IMR-90 (cell line): ENCODE data around the gene ENPP3. TPM values are rescaled to one million over a fixed set of nuclear protein-coding genes. Genes with fewer than 3 reads are reported as not detected.

Experiments used
- ATAC-seq: fragments of 200-7000 bp; cut with Tn5 transposase; 2 replicates; pipeline ENCODE4 v1.9.1; 2020; ENCODE audit warnings: low read depth, mild to moderate bottlenecking, moderate library complexity
- BruUV-seq: library from RNA; stranded (reverse); fragments of 400-500 nt; replicated peaks from 2 replicates; lab custom pipeline; 2021; lab: Mats Ljungman, UMichigan
- CTCF ChIA-PET: fragments of 300-600 bp; formaldehyde crosslinking; extraction: SDS; loops from one replicate; lab custom pipeline; 2021; ENCODE audit warnings: antibody characterized with exemption; lab: Yijun Ruan, JAX
- POLR2A ChIA-PET: fragments of 300-600 bp; sonication (Branson Sonifier 250); formaldehyde crosslinking; loops from one replicate; lab custom pipeline; 2022; ENCODE audit warnings: antibody characterized with exemption; ENCODE audit not compliant: unreplicated experiment; lab: Charles Lee
- DNase-seq: peaks from one replicate; pipeline ENCODE4 v3.0.0; 2013
- H2AFZ ChIP-seq: replicated peaks from 2 replicates; pipeline ENCODE3; 2013; ENCODE audit warnings: low read length, mild to moderate bottlenecking; ENCODE audit not compliant: poor library complexity
- H2AK5ac ChIP-seq: 2 replicates; pipeline ENCODE4 v1.6.1; 2013; ENCODE audit warnings: low read depth, low read length, inconsistent platforms
- H2AK9ac ChIP-seq: replicated peaks from 2 replicates; pipeline ENCODE3; 2013; ENCODE audit warnings: mild to moderate bottlenecking, low read depth, low read length, moderate library complexity; ENCODE audit not compliant: poor library complexity
- H2BK120ac ChIP-seq: 2 replicates; pipeline ENCODE4 v1.6.1; 2013; ENCODE audit warnings: low read depth, low read length, inconsistent platforms
- H2BK15ac ChIP-seq: 3 replicates; pipeline ENCODE4 v1.6.1; 2013; ENCODE audit warnings: low read depth, low read length, inconsistent platforms
- H2BK20ac ChIP-seq: 2 replicates; pipeline ENCODE4 v1.6.1; 2013; ENCODE audit warnings: low read depth, mild to moderate bottlenecking, inconsistent platforms, low read length, moderate library complexity
- H2BK5ac ChIP-seq: 2 replicates; pipeline ENCODE4 v1.6.1; 2013; ENCODE audit warnings: mild to moderate bottlenecking, low read depth, low read length, inconsistent platforms; ENCODE audit not compliant: poor library complexity, severe bottlenecking
- H3K14ac ChIP-seq: replicated peaks from 2 replicates; pipeline ENCODE4 v1.6.1; 2013; ENCODE audit warnings: low read depth, low read length, inconsistent platforms
- H3K18ac ChIP-seq: 2 replicates; pipeline ENCODE4 v1.6.1; 2013; ENCODE audit warnings: low read depth, low read length, control low read depth
- H3K23ac ChIP-seq: 2 replicates; pipeline ENCODE4 v1.6.1; 2013; ENCODE audit warnings: low read depth, low read length, inconsistent platforms
- H3K27ac ChIP-seq: 2 replicates; pipeline ENCODE4 v1.5.1; 2013; ENCODE audit warnings: mild to moderate bottlenecking, control low read depth, low read length; ENCODE audit not compliant: insufficient read depth
- H3K27me3 ChIP-seq: 2 replicates; pipeline ENCODE4 v1.6.1; 2013; ENCODE audit warnings: low read length; ENCODE audit not compliant: control insufficient read depth, insufficient read depth
- H3K36me3 ChIP-seq: 2 replicates; pipeline ENCODE4 v1.6.1; 2013; ENCODE audit warnings: low read length, mixed read lengths; ENCODE audit not compliant: control insufficient read depth, insufficient read depth
- H3K4ac ChIP-seq: 2 replicates; pipeline ENCODE4 v1.6.1; 2013; ENCODE audit warnings: low read depth, low read length, inconsistent platforms
- H3K4me1 ChIP-seq: 2 replicates; pipeline ENCODE4 v1.6.1; 2013; ENCODE audit warnings: low read length, mixed read lengths; ENCODE audit not compliant: control insufficient read depth, insufficient read depth
- H3K4me2 ChIP-seq: 2 replicates; pipeline ENCODE4 v1.6.1; 2013; ENCODE audit warnings: low read depth, mild to moderate bottlenecking, control low read depth, low read length, moderate library complexity
- H3K4me3 ChIP-seq: 2 replicates; pipeline ENCODE4 v1.5.1; 2013; ENCODE audit warnings: low read depth, mild to moderate bottlenecking, control low read depth, low read length, moderate library complexity; ENCODE audit not compliant: insufficient read depth
- H3K56ac ChIP-seq: 2 replicates; pipeline ENCODE4 v1.6.1; 2013; ENCODE audit warnings: low read length, inconsistent platforms; ENCODE audit not compliant: insufficient read depth; ENCODE audit errors: extremely low read depth
- H3K79me1 ChIP-seq, 2 experiments: 2 replicates each; pipeline ENCODE4 v1.6.1; 2013; ENCODE audit warnings: low read length in 2 of 2, inconsistent platforms in 1 of 2, low read depth in 1 of 2
- H3K9ac ChIP-seq: 2 replicates; pipeline ENCODE4 v1.6.1; 2013; ENCODE audit warnings: low read depth, low read length, control low read depth
- H3K9me1 ChIP-seq: 2 replicates; pipeline ENCODE4 v1.6.1; 2013; ENCODE audit warnings: low read length, inconsistent platforms; ENCODE audit not compliant: insufficient read depth
- H3K9me3 ChIP-seq: 2 replicates; pipeline ENCODE4 v1.6.1; 2013; ENCODE audit warnings: low read length; ENCODE audit not compliant: control insufficient read depth, insufficient read depth
- H4K20me1 ChIP-seq: 2 replicates; pipeline ENCODE4 v1.6.1; 2013; ENCODE audit warnings: low read length, inconsistent platforms; ENCODE audit not compliant: insufficient read depth
- H4K5ac ChIP-seq: 2 replicates; pipeline ENCODE4 v1.6.1; 2013; ENCODE audit warnings: mild to moderate bottlenecking, low read depth, low read length, control low read depth
- H4K8ac ChIP-seq, 2 experiments: 2 replicates each; pipeline ENCODE4 v1.6.1; 2013; ENCODE audit warnings: low read depth in 2 of 2, low read length in 2 of 2, control low read depth in 1 of 2, inconsistent platforms in 1 of 2
- H4K91ac ChIP-seq: 2 replicates; pipeline ENCODE4 v1.6.1; 2013; ENCODE audit warnings: low read depth, low read length, inconsistent platforms; ENCODE audit not compliant: insufficient read depth
- BHLHE40 ChIP-seq: fragments of 150-350 bp; IDR thresholded peaks from 2 replicates; pipeline ENCODE4 v1.6.1; 2016; ENCODE audit warnings: mild to moderate bottlenecking, low read depth, low read length
- CTCF ChIP-seq: conservative IDR thresholded peaks from 2 replicates; pipeline ENCODE4 v1.5.1; 2012; ENCODE audit warnings: mild to moderate bottlenecking, low read depth, low read length, improper control_type of control experiment
- MAFK ChIP-seq: IDR thresholded peaks from 2 replicates; pipeline ENCODE4 v1.6.1; 2012; ENCODE audit warnings: low read depth, low read length, improper control_type of control experiment
- MAZ ChIP-seq: IDR thresholded peaks from 2 replicates; pipeline ENCODE4 v1.6.1; 2012; ENCODE audit warnings: low read depth, mild to moderate bottlenecking, low read length, improper control_type of control experiment, moderate library complexity, borderline replicate concordance
- MXI1 ChIP-seq: IDR thresholded peaks from 2 replicates; pipeline ENCODE4 v1.6.1; 2012; ENCODE audit warnings: low read depth, mild to moderate bottlenecking, low read length, moderate library complexity, borderline replicate concordance
- NFE2L2 ChIP-seq: fragments of 150-350 bp; IDR thresholded peaks from 2 replicates; pipeline ENCODE4 v1.6.1; 2016; ENCODE audit warnings: low read depth, mild to moderate bottlenecking, low read length
- RCOR1 ChIP-seq: IDR thresholded peaks from 2 replicates; pipeline ENCODE4 v1.6.1; 2012; ENCODE audit warnings: mild to moderate bottlenecking, low read length, improper control_type of control experiment; ENCODE audit not compliant: insufficient replicate concordance
- SMC3 ChIP-seq: fragments of 150-350 bp; IDR thresholded peaks from 2 replicates; pipeline ENCODE4 v1.6.1; 2016; ENCODE audit warnings: low read depth, mild to moderate bottlenecking, antibody characterized with exemption, low read length, moderate library complexity
- USF2 ChIP-seq: fragments of 150-350 bp; IDR thresholded peaks from 2 replicates; pipeline ENCODE4 v1.6.1; 2017; ENCODE audit warnings: mild to moderate bottlenecking, antibody characterized with exemption, low read length, low read depth
- WGBS, 2 experiments: methylation state at CpG; one replicate each; pipeline versions ENCODE4 v1.1.5 to v1.1.7; 2013; ENCODE audit warnings: missing lambda C conversion rate in 2 of 2; ENCODE audit not compliant: insufficient read length in 1 of 2; ENCODE audit errors: extremely low coverage in 2 of 2; 5-methylcytosine and 5-hydroxymethylcytosine counted together
- dilution Hi-C: fragments of 300-500 bp; cut with HindIII; formaldehyde crosslinking; loops from one replicate; pipeline ENCODE4 v1.14.3; 2018; ENCODE audit warnings: low sequenced_read_pairs; ENCODE audit not compliant: unreplicated experiment
- in situ Hi-C: fragments of 300-500 bp; cut with MboI; formaldehyde crosslinking; loops from 3 replicates; pipeline ENCODE4 v1.14.3; 2019; ENCODE audit warnings: low sequenced_read_pairs, inconsistent platforms, mixed read lengths
- intact Hi-C: fragments of 100-400 bp; cut with micrococcal nuclease; formaldehyde crosslinking; loops from 2 replicates; pipeline ENCODE4 v1.10.0; 2022
- polyA plus RNA-seq, 3 experiments: library from polyadenylated mRNA; depleted of rRNA; stranded (reverse); fragments of >200 nt; gene quantifications; 2 replicates each; pipeline ENCODE4 v1.2.3, GENCODE V29; 2012; ENCODE audit warnings: low replicate concordance in 1 of 3
- total RNA-seq: library from RNA; depleted of rRNA; stranded (reverse); fragments of >200 nt; gene quantifications from 2 replicates; pipeline ENCODE4 v1.2.3, GENCODE V29; 2012

The ENPP3 gene
- total and polyA plus RNA-seq, 2 of the 4 experiments (the other 2 are of a cell fraction), result under 0.01 to 0.05 TPM

- TF ChIP-seq CTCF (no peak), BHLHE40 (no peak), SMC3 (no peak), MXI1 (no peak), MAFK (no peak), NFE2L2 (no peak), USF2 (no peak), RCOR1 (no peak), MAZ (no peak)
- ChIA-PET POLR2A (no interaction called here), CTCF (interaction anchor here (2.4 kb wide), 1 partner anchor 10 kb away, joined by 18 read pairs; the partner anchor contains the start of gene MED23)
- Histone ChIP-seq H2BK5ac (no peak overlapping the region), H3K4ac (no peak overlapping the region), H3K56ac (no peak overlapping the region), H3K14ac (no peak overlapping the region), H3K27me3 (no peaks in the 10 kb centered on the region; the same call in 1 of the 2 replicates), H2BK15ac (no peak overlapping the region), H3K4me3 (no peak overlapping the region), H3K18ac (no peak overlapping the region), H3K36me3 (no peaks in the 10 kb centered on the region), H3K23ac (no peak overlapping the region), H2BK120ac (no peak overlapping the region), H4K20me1 (no peaks in the 10 kb centered on the region), H2BK20ac (no peak overlapping the region), H4K5ac (no peak overlapping the region), H4K91ac (no peak overlapping the region), H3K4me2 (no peak overlapping the region), H2AFZ (no peak overlapping the region), H3K4me1 (peaks cover 3% of the 10 kb centered on the region; the same call in 1 of the 2 replicates), H3K79me1 (no peaks in the 10 kb centered on the region), H3K9me1 (no peaks in the 10 kb centered on the region), H3K9me3 (no peaks in the 10 kb centered on the region), H4K8ac (no peak overlapping the region), H2AK9ac (no peak overlapping the region), H2AK5ac (no peak overlapping the region), H3K9ac (no peak overlapping the region), H3K27ac (no peak overlapping the region)
- WGBS, 2 experiments, result 100% methylated on average over 1 of the region's 2 CpGs; no CpG with 5 or more reads in 1 of the 2 experiments
- BruUV-seq, result no TSS peak
- dilution Hi-C loops (no loop called here), intact Hi-C loops (no loop called here), in situ Hi-C loops (no loop called here)
- ATAC-seq (no peak), DNase-seq (no peak)
These were observed 911 bp downstream of the ENPP3 start for GRCh38 chr6:131638013-131638412.
